Bronchial epithelial cell (primary cell): ENCODE data around the gene PAQR4. TPM values are rescaled to one million over a fixed set of nuclear protein-coding genes. Genes with fewer than 3 reads are reported as not detected.

Experiments used
- DNase-seq: peaks from one replicate; pipeline ENCODE4 v3.0.0-alpha.2; 2010; ENCODE audit warnings: low read depth
- FAIRE-seq: peaks from 2 replicates; lab custom pipeline; 2011; peaks lifted over from hg19 to GRCh38; lab: Jason Lieb, UNC
- H3K27me3 ChIP-seq: 2 replicates; pipeline ENCODE4 v1.5.1; 2011; ENCODE audit warnings: low read length; ENCODE audit not compliant: control insufficient read depth, insufficient read depth
- H3K36me3 ChIP-seq: 2 replicates; pipeline ENCODE4 v1.5.1; 2011; ENCODE audit warnings: low read length; ENCODE audit not compliant: control insufficient read depth, insufficient read depth
- H3K4me3 ChIP-seq: 2 replicates; pipeline ENCODE4 v1.5.1; 2011; ENCODE audit warnings: mild to moderate bottlenecking, low read depth, low read length, control low read depth
- total RNA-seq: library from RNA; depleted of rRNA; stranded (reverse); fragments of >200 nt; gene quantifications from 2 replicates; pipeline ENCODE4 v1.2.1, GENCODE V29; 2014
- TF ChIP-seq, protein P1 (sequence below): IDR thresholded peaks from 2 replicates; pipeline ENCODE4 v1.5.1; 2011; ENCODE audit warnings: mild to moderate bottlenecking, moderate library complexity, low read length, control low read depth, inconsistent platforms; ENCODE audit not compliant: insufficient read depth, severe bottlenecking

Gene PAQR4
- total RNA-seq, 1 donor from 2014 or later, result 5.3 TPM

DNA sequence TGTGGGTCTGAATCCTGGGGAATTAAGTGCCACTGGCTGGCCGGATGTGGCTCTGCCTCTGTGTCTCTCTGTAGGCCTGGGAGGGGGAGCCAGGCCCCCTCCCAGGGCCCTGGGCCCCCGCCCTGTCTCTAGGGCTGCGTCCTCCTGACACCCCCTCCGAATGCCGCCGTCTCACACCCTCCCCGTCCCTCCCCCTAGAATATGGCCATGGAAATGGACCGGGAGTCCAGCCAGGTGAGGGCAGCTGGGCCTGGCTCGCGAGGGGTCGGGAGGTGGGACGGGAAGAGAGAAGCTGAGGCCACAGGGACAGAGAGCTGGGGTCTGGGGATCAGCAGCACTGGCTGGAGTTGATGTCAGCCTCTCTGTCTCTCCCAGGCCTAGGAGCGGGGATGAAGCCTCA lies 27.1 kb downstream of the PAQR4 start:
- Histone ChIP-seq H3K36me3 (no peaks in the 10 kb centered on the region), H3K4me3 (no peak overlapping the region), H3K27me3 (no peaks in the 10 kb centered on the region)
- TF ChIP-seq, protein P1, sequence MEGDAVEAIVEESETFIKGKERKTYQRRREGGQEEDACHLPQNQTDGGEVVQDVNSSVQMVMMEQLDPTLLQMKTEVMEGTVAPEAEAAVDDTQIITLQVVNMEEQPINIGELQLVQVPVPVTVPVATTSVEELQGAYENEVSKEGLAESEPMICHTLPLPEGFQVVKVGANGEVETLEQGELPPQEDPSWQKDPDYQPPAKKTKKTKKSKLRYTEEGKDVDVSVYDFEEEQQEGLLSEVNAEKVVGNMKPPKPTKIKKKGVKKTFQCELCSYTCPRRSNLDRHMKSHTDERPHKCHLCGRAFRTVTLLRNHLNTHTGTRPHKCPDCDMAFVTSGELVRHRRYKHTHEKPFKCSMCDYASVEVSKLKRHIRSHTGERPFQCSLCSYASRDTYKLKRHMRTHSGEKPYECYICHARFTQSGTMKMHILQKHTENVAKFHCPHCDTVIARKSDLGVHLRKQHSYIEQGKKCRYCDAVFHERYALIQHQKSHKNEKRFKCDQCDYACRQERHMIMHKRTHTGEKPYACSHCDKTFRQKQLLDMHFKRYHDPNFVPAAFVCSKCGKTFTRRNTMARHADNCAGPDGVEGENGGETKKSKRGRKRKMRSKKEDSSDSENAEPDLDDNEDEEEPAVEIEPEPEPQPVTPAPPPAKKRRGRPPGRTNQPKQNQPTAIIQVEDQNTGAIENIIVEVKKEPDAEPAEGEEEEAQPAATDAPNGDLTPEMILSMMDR, result no peak
- DNase-seq (no peak), FAIRE-seq (no peak)

DNA sequence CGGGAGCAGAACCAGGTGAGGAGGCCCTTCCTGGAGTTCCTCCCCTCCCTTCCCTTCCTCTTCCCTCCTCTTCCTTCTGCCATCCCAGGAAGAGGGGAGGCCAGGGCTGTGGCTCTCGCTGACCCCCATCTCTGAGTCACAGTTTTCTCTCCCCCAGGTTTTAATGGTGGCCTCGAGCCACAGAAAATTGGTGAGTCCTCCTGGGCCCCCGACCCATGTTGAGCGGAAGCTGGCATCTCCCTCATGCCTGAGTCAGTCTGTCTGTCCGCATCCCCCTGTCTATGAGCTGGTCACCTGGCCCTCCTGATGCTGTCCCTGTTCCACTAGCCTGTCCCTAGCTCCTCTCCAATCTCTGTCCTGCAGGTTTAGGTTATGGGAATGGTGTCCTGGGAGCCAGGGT lies 30.8 kb downstream of the PAQR4 start:
- Histone ChIP-seq H3K27me3 (no peaks in the 10 kb centered on the region), H3K36me3 (no peaks in the 10 kb centered on the region), H3K4me3 (no peak overlapping the region)
- TF ChIP-seq, protein P1, result no peak
- FAIRE-seq, result no peak
- no peak for DNase-seq

DNA sequence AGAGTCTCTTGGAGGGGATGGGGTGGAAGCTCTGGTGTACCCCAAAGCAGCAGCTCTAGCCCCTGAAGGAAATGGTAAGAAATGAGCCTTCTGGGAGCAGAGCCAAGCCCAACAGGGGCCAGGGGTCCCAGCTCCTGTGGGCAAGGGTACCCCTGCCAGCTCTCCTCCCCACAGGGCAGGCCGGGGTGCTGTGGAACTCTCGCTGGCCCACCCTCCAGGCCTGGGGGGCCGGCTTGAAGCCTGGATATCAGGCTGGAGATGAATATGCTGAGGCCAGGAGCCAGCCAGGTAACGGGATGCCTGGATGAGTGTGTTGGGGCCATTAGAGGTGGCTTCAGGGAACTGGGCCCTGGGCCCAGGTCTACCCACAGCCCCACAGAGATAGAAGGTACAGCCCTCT lies 31.4 kb downstream of the PAQR4 start:
- TF ChIP-seq, protein P1, result no peak
- Histone ChIP-seq H3K27me3 (no peaks in the 10 kb centered on the region), H3K36me3 (no peaks in the 10 kb centered on the region), H3K4me3 (no peak overlapping the region)
- FAIRE-seq, result no peak
- DNase-seq, result no peak

DNA sequence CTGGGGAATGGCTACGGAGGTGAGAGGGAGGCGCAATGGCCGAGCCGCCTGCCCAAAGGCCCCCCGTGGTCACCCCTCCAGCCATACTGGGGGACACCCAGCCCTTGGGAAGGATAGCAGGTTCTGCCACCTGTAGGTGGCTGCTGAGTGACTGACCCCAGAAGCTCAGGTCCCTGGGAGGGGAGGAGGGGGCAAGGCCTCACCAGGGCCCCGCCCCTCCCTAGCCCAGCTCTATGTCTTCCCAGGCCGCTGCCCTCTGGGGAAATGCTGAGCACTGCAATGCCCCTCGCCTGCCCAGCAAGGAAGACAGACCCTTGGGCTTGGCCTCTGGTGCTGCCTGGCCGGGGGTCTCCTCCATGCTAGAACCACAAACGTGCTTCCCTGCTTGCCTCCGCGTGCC lies 32.2 kb downstream of the PAQR4 start:
- no peaks in the 10 kb centered on the region for H3K27me3 ChIP-seq
- TF ChIP-seq, protein P1, result no peak
- H3K36me3 ChIP-seq, result peaks cover 2% of the 10 kb centered on the region
- no peak overlapping the region for H3K4me3 ChIP-seq
- DNase-seq, result no peak
- FAIRE-seq, result no peak

DNA sequence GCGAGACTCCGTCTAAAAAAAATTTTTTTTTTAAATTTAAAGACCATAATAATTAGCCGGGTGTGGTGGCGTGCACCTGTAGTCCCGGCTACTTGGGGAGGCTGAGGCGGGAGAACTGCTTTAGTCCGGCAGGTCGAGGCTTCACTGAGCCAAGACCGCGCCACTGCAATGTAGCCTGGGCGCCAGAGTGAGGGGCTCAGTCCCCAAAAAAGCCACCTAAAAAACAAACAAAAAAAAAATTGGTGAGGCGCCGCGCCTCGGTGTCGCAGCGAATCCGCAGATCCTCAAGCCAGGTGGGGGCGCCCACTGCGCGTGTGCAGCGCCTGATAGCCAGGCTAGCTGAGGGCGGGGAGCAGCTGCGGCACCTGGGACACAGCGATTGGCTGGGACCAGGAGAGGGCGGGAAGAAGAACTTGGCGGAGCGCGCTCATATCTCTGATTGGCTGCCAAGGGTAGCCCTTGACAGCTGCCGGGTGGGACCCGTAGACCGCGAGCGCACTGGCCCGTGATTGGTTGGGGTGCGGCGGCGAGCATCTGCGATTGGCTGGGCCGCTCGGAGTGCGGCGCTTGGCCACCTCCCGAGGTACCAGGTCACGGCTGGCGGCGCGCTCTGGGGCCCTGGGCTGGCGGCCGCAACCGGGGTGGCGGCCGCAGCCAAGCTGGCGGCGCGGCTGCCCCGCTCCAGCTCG lies 34.6 kb downstream of the PAQR4 start:
- FAIRE-seq (no peak), DNase-seq (peak; percentile 97)

More for the DNA sequence above, 34.6 kb downstream of the PAQR4 start:
- Histone ChIP-seq H3K4me3 (peak overlapping the region; percentile 47), H3K36me3 (peaks cover 2% of the 10 kb centered on the region), H3K27me3 (no peaks in the 10 kb centered on the region)
- TF ChIP-seq, protein P1, result peak; percentile 68
